ENCODE measurements around the gene TERT.
"Not testable (repeated sequence)": the region's sequence is repeated elsewhere in the genome, so short reads cannot be mapped to it uniquely, and the experiment has no call there.

The TERT gene

GRCh38 chr5:1231354-1231905, 63.4 kb downstream of the TERT start:
- peak; percentile 95 for DNase-seq

GRCh38 chr5:1230551-1230950, 64.3 kb downstream of the TERT start:
- DNase-seq: no peak

GRCh38 chr5:1229822-1230221, 65.0 kb downstream of the TERT start:
- DNase-seq: no peak

- not testable (repeated sequence) for DNase-seq
Observed at GRCh38 chr5:1229023-1229422, 65.8 kb downstream of the TERT start.

- DNase-seq: peak; percentile 31
Observed at GRCh38 chr5:1228120-1228519, 66.7 kb downstream of the TERT start.

GRCh38 chr5:1227667-1228066, 67.2 kb downstream of the TERT start:
- no peak for DNase-seq

GRCh38 chr5:1226839-1227581, 67.9 kb downstream of the TERT start:
- no peak for DNase-seq

- DNase-seq: no peak
Observed at GRCh38 chr5:1226231-1226630, 68.6 kb downstream of the TERT start.

- no peak for DNase-seq
Observed at GRCh38 chr5:1225081-1225480, 69.8 kb downstream of the TERT start, which contains the start of gene SLC6A18. Gene SLC6A18, plus strand, starts transcription at chr5:1225381. Its CDS starts 97 bp downstream, at chr5:1225478.

- DNase-seq: no peak
Observed at GRCh38 chr5:1224631-1225030, 70.2 kb downstream of the TERT start.

GRCh38 chr5:1223278-1223670, 71.6 kb downstream of the TERT start:
- no peak for DNase-seq

GRCh38 chr5:1222621-1223277, 72.1 kb downstream of the TERT start:
- no peak for DNase-seq

GRCh38 chr5:1222147-1222546, 72.7 kb downstream of the TERT start:
- no peak for DNase-seq

- DNase-seq: no peak
Observed at GRCh38 chr5:1221721-1222120, 73.1 kb downstream of the TERT start.

- DNase-seq: peak; percentile 32
Observed at GRCh38 chr5:1220831-1221230, 74.0 kb downstream of the TERT start.

GRCh38 chr5:1220351-1220750, 74.5 kb downstream of the TERT start:
- no peak for DNase-seq

GRCh38 chr5:1219768-1220100, 75.1 kb downstream of the TERT start:
- no peak for DNase-seq

- no peak for DNase-seq
Observed at GRCh38 chr5:1219098-1219767, 75.6 kb downstream of the TERT start.

- no peak for DNase-seq
Observed at GRCh38 chr5:1218351-1219080, 76.4 kb downstream of the TERT start.

GRCh38 chr5:1217596-1218206, 77.2 kb downstream of the TERT start:
- no peak for DNase-seq

GRCh38 chr5:1216918-1217295, 78.0 kb downstream of the TERT start:
- DNase-seq: no peak

GRCh38 chr5:1216211-1216917, 78.5 kb downstream of the TERT start:
- DNase-seq: no peak
